H1 (cell line): Measurements from ENCODE around the gene UBE2Q2. TPM values are rescaled to one million over a fixed set of nuclear protein-coding genes. Genes with fewer than 3 reads are reported as not detected.

ENCODE experiments used
- CTCF ChIA-PET: fragments of 300-600 bp; sonication (Branson Sonifier 250); formaldehyde crosslinking; loops from one replicate; lab custom pipeline; 2021; ENCODE audit not compliant: partially characterized antibody; lab: Charles Lee
- POLR2A ChIA-PET: fragments of 300-600 bp; sonication (Branson Sonifier 250); formaldehyde crosslinking; loops from one replicate; lab custom pipeline; 2021; ENCODE audit warnings: inconsistent platforms; ENCODE audit not compliant: partially characterized antibody; lab: Charles Lee
- DNase-seq, 2 experiments: peaks; one replicate each; pipeline versions ENCODE4 v3.0.0 to v3.0.0-alpha.2; 2010 to 2022; ENCODE audit warnings: low spot score in 2 of 2, low read depth in 1 of 2, mixed read lengths in 1 of 2
- FAIRE-seq: peaks from 2 replicates; lab custom pipeline; 2011; peaks lifted over from hg19 to GRCh38; lab: Jason Lieb, UNC
- H2AFZ ChIP-seq: 2 replicates; pipeline ENCODE4 v1.8.1; 2012; ENCODE audit warnings: low read length, inconsistent platforms
- H2AK5ac ChIP-seq: 2 replicates; pipeline ENCODE4 v1.6.1; 2013; ENCODE audit warnings: low read depth, low read length
- H2BK120ac ChIP-seq: replicated peaks from 2 replicates; pipeline ENCODE3; 2013; ENCODE audit warnings: low read depth, low read length, inconsistent platforms
- H2BK12ac ChIP-seq: 2 replicates; pipeline ENCODE4 v1.6.1; 2013; ENCODE audit warnings: low read depth, low read length
- H2BK15ac ChIP-seq: 2 replicates; pipeline ENCODE4 v1.6.1; 2013; ENCODE audit warnings: low read length
- H2BK20ac ChIP-seq: 2 replicates; pipeline ENCODE4 v1.6.1; 2013; ENCODE audit warnings: low read length
- H2BK5ac ChIP-seq: 2 replicates; pipeline ENCODE4 v1.6.1; 2013; ENCODE audit warnings: low read depth, low read length
- H3K14ac ChIP-seq: 2 replicates; pipeline ENCODE4 v1.6.1; 2013; ENCODE audit warnings: inconsistent platforms; ENCODE audit not compliant: insufficient read length
- H3K18ac ChIP-seq: 2 replicates; pipeline ENCODE4 v1.6.1; 2013; ENCODE audit warnings: low read length; ENCODE audit errors: extremely low read depth
- H3K23ac ChIP-seq: 2 replicates; pipeline ENCODE4 v1.6.1; 2013; ENCODE audit warnings: inconsistent platforms; ENCODE audit not compliant: insufficient read length
- H3K23me2 ChIP-seq: 2 replicates; pipeline ENCODE4 v1.6.1; 2013; ENCODE audit warnings: low read depth, low read length
- H3K27ac ChIP-seq: 2 replicates; pipeline ENCODE4 v1.6.1; 2011; ENCODE audit warnings: low read depth, low read length, inconsistent platforms
- H3K27me3 ChIP-seq, 4 experiments: replicated peaks in 1 of 4; 1 replicate in 1 of 4; 2 replicates in 3 of 4; pipeline versions ENCODE4 v1.6.1 to v1.8.1; 2011 to 2013; ENCODE audit warnings: low read length in 3 of 4, mild to moderate bottlenecking in 3 of 4, inconsistent platforms in 2 of 4, mixed read lengths in 2 of 4, moderate library complexity in 1 of 4; ENCODE audit not compliant: control insufficient read depth in 3 of 4, insufficient read depth in 3 of 4; ENCODE audit errors: extremely low read depth in 1 of 4
- H3K36me3 ChIP-seq, 4 experiments: 2 replicates each; pipeline versions ENCODE4 v1.6.1 to v1.8.1; 2011 to 2013; ENCODE audit warnings: mild to moderate bottlenecking in 4 of 4, low read length in 3 of 4, moderate library complexity in 2 of 4, control low read depth in 1 of 4, inconsistent platforms in 1 of 4; ENCODE audit not compliant: insufficient read depth in 4 of 4, control insufficient read depth in 2 of 4
- H3K4ac ChIP-seq: replicated peaks from 2 replicates; pipeline ENCODE3; 2013; ENCODE audit warnings: low read length, low read depth, mixed read lengths, inconsistent platforms; ENCODE audit not compliant: insufficient read length
- H3K4me1 ChIP-seq, 4 experiments: replicated peaks in 1 of 4; 1 replicate in 1 of 4; 2 replicates in 3 of 4; pipeline versions ENCODE4 v1.6.1 to v1.8.1; 2011 to 2013; ENCODE audit warnings: low read length in 3 of 4, inconsistent platforms in 2 of 4, mixed read lengths in 1 of 4; ENCODE audit not compliant: insufficient read depth in 4 of 4, control insufficient read depth in 3 of 4
- H3K4me2 ChIP-seq, 2 experiments: 2 replicates each; pipeline versions ENCODE4 v1.6.1 to v1.8.1; 2011 to 2013; ENCODE audit warnings: low read depth in 2 of 2, low read length in 2 of 2, control low read depth in 1 of 2, inconsistent platforms in 1 of 2, mild to moderate bottlenecking in 1 of 2; ENCODE audit not compliant: insufficient read depth in 1 of 2
- H3K4me3 ChIP-seq, 4 experiments: fragments of 200-600, 300-600 bp in 1 of 4; sonication (generic), shearing (Covaris generic), sonication (Bioruptor Twin) in 1 of 4; 2 replicates each; pipeline versions ENCODE4 v1.5.1 to v1.8.1; 2011 to 2016; ENCODE audit warnings: low read length in 4 of 4, low read depth in 3 of 4, control low read depth in 2 of 4, inconsistent platforms in 2 of 4, mild to moderate bottlenecking in 2 of 4, mixed read lengths in 1 of 4, moderate library complexity in 1 of 4; ENCODE audit not compliant: insufficient read depth in 2 of 4; ENCODE audit errors: extremely low read depth in 1 of 4
- H3K56ac ChIP-seq: replicated peaks from 2 replicates; pipeline ENCODE3; 2013; ENCODE audit warnings: low read depth, mild to moderate bottlenecking, mixed read lengths, low read length, inconsistent platforms; ENCODE audit not compliant: insufficient read length
- H3K79me1 ChIP-seq: 2 replicates; pipeline ENCODE4 v1.6.1; 2013; ENCODE audit warnings: low read depth, low read length, control low read depth
- H3K79me2 ChIP-seq, 2 experiments: 2 replicates each; pipeline versions ENCODE4 v1.6.1 to v1.8.1; 2012 to 2013; ENCODE audit warnings: low read length in 2 of 2, mild to moderate bottlenecking in 2 of 2, inconsistent platforms in 1 of 2; ENCODE audit not compliant: insufficient read depth in 2 of 2, control insufficient read depth in 1 of 2
- H3K9ac ChIP-seq, 4 experiments: replicated peaks in 1 of 4; 1 replicate in 1 of 4; 2 replicates in 3 of 4; pipeline versions ENCODE4 v1.6.1 to v1.8.1; 2011 to 2013; ENCODE audit warnings: low read depth in 3 of 4, low read length in 3 of 4, control low read depth in 2 of 4, mild to moderate bottlenecking in 2 of 4, moderate library complexity in 2 of 4, inconsistent platforms in 1 of 4; ENCODE audit errors: extremely low read depth in 1 of 4
- H3K9me3 ChIP-seq, 2 experiments: 2 replicates each; pipeline versions ENCODE4 v1.6.1 to v1.8.1; 2012 to 2013; ENCODE audit warnings: mild to moderate bottlenecking in 2 of 2, moderate library complexity in 2 of 2, control low read depth in 1 of 2, inconsistent platforms in 1 of 2, low read depth in 1 of 2, low read length in 1 of 2, mixed read lengths in 1 of 2; ENCODE audit not compliant: insufficient read depth in 2 of 2
- H4K20me1 ChIP-seq, 2 experiments: replicated peaks in 1 of 2; 2 replicates each; pipeline versions ENCODE3 to v1.8.1; 2011 to 2013; ENCODE audit warnings: inconsistent platforms in 2 of 2, low read length in 2 of 2, mild to moderate bottlenecking in 1 of 2; ENCODE audit not compliant: insufficient read depth in 2 of 2, control insufficient read depth in 1 of 2
- H4K5ac ChIP-seq: 2 replicates; pipeline ENCODE4 v1.6.1; 2013; ENCODE audit warnings: low read length, low read depth, mixed read lengths, inconsistent platforms; ENCODE audit not compliant: insufficient read length
- H4K8ac ChIP-seq: 2 replicates; pipeline ENCODE4 v1.8.0; 2013; ENCODE audit warnings: mild to moderate bottlenecking, moderate library complexity, low read length, inconsistent platforms; ENCODE audit not compliant: insufficient read depth; ENCODE audit errors: extremely low read depth
- H4K91ac ChIP-seq: replicated peaks from 2 replicates; pipeline ENCODE3; 2013; ENCODE audit warnings: low read length, mixed read lengths, inconsistent platforms; ENCODE audit not compliant: insufficient read length
- EP300 ChIP-seq, 2 experiments: IDR thresholded peaks; 1 replicate in 1 of 2; 2 replicates in 1 of 2; pipeline ENCODE4 v1.6.1; 2011 to 2012; ENCODE audit warnings: low read depth in 2 of 2, low read length in 2 of 2, mild to moderate bottlenecking in 2 of 2, borderline replicate concordance in 1 of 2, inconsistent platforms in 1 of 2, moderate library complexity in 1 of 2
- polyA plus RNA-seq, 7 experiments: library from polyadenylated mRNA; depleted of rRNA in 3 of 7; stranded (reverse) in 5 of 7; unstranded in 2 of 7; fragments of >200 nt in 5 of 7; fragments of 200-250 nt in 2 of 7; gene quantifications; 1 replicate in 5 of 7; 2 replicates in 1 of 7; 4 replicates in 1 of 7; pipeline versions ENCODE4 v1.2.1 to v1.2.3, GENCODE V29; 2011 to 2013; ENCODE audit warnings: missing spikeins in 2 of 7, mixed read lengths in 2 of 7
- total RNA-seq: library from RNA; stranded (reverse); fragmentation: NEBNext Ultra II Directional; extraction: Animal tissue kit (Norgen Biotek cat#: 25700); gene quantifications from 2 replicates; pipeline ENCODE4 v1.2.1, GENCODE V29; 2021

The UBE2Q2 gene
- total and polyA plus RNA-seq, 2 of the 8 experiments (the other 6 are each of a cell fraction or from before 2014, with no cell fraction given), result 10.1 to 22.7 TPM

DNA sequence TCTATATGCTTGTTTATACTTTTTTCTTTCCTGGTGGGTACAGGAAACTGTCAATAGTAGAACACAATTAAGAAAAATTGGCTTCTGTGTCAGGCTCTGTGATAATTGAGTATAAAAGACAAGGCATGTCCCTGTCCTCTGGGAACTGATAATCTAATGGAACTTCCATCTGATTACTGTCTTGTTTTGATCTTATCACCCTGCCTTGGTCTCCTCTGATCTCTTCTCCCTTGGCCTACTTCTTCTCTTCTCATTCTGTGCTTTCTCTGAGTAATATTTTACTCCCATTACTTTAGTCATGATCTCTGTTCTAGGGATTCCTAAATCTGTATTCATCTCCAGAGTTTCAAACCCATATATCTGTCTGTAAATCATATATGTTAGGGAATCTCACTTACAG lies 14.6 kb downstream of the UBE2Q2 start:
- H3K4me1 ChIP-seq, result peaks cover 0 to 2% (median 0%) of the 10 kb centered on the region in 4 experiments; a peak in 2 of 7 replicates
- DNase-seq, result no peak
- no peak overlapping the region for H3K14ac ChIP-seq
- no peak overlapping the region for H3K23ac ChIP-seq
- no peak overlapping the region for H3K9ac ChIP-seq
- no peak overlapping the region for H2AFZ ChIP-seq
- H3K27me3 ChIP-seq, result no peaks in the 10 kb centered on the region
- H4K5ac ChIP-seq, result no peak overlapping the region
- no peak overlapping the region for H2BK12ac ChIP-seq
- peaks cover 4% of the 10 kb centered on the region in 2 experiments for H4K20me1 ChIP-seq
- no peak overlapping the region for H3K18ac ChIP-seq
- H3K4me2 ChIP-seq, result no peak overlapping the region
- no peak overlapping the region for H2BK120ac ChIP-seq
- no peak for FAIRE-seq
- no peak overlapping the region for H4K91ac ChIP-seq
- no peak overlapping the region for H2BK20ac ChIP-seq
- no peak overlapping the region for H2BK5ac ChIP-seq
- H2AK5ac ChIP-seq, result no peak overlapping the region
- no peaks in the 10 kb centered on the region for H3K9me3 ChIP-seq
- no peak overlapping the region for H3K4me3 ChIP-seq
- no peak overlapping the region for H2BK15ac ChIP-seq
- no peak overlapping the region for H3K4ac ChIP-seq
- H3K23me2 ChIP-seq, result no peaks in the 10 kb centered on the region
- ChIA-PET POLR2A (no interaction called here), CTCF (no interaction called here)
- H3K79me1 ChIP-seq, result peaks cover 3% of the 10 kb centered on the region
- H3K36me3 ChIP-seq, result peaks cover 0 to 32% (median 2%) of the 10 kb centered on the region in 4 experiments; a peak in 4 of 8 replicates
- H3K56ac ChIP-seq, result no peak overlapping the region
- no peak overlapping the region for H3K27ac ChIP-seq
- peaks cover 0 to 73% of the 10 kb centered on the region in 2 experiments; a peak in 3 of 4 replicates for H3K79me2 ChIP-seq
- no peak overlapping the region for H4K8ac ChIP-seq
- no peak for TF ChIP-seq EP300 (IDR thresholded peaks at IDR 0.05; ENCODE audit: borderline replicate concordance in 1 of 2, low read depth in 2 of 2, low read length in 2 of 2)
